Loucy (cell line): ENCODE measurements around the gene TAGLN2.

Experiments
- CTCF ChIP-seq: fragments of 200-600 bp; sonication (generic); conservative IDR thresholded peaks from 2 replicates; pipeline ENCODE4 v1.5.1; 2014; ENCODE audit warnings: mild to moderate bottlenecking, antibody characterized with exemption, low read length
- EZH2phosphoT487 ChIP-seq: fragments of 200-600 bp; IDR thresholded peaks from 2 replicates; pipeline ENCODE4 v1.6.1; 2018; ENCODE audit warnings: antibody characterized with exemption, mild to moderate bottlenecking, moderate library complexity, borderline replicate concordance

DNA sequence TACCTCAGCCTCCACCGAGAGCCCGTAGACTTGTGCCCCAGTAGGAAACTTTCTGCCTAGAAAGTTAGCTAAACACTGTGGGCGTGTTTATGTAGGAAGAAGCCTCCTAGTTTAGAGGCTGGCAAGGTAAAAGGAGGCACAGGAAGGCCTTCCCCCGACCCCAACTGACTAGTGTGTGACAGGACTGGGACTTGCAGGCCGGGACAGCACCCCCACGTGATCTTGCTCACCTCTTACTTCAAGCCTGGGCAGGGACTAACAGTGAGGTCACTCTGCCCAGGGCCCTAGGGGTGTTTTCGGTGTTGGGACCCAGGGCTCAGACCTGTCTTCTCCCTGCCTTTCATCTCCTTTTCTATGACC, 392 bp upstream of the TAGLN2 start:
- TF ChIP-seq CTCF (no peak), EZH2phosphoT487 (no peak)
